GM10266 (cell line): ENCODE results near the gene MRPL55.

Source experiments
- DNase-seq: peaks from one replicate; pipeline ENCODE4 v3.0.0; 2012; ENCODE audit errors: extremely low spot score
- CTCF ChIP-seq: IDR thresholded peaks from 2 replicates; pipeline ENCODE4 v1.5.1; 2012; ENCODE audit warnings: mild to moderate bottlenecking, low read depth; ENCODE audit not compliant: control insufficient read depth, insufficient read depth; ENCODE audit errors: missing control alignments

Gene MRPL55

GRCh38 chr1:228141226-228142044 is 32.3 kb upstream of the MRPL55 start:
- peak; percentile 53 for DNase-seq
- no peak for TF ChIP-seq CTCF

GRCh38 chr1:228140724-228141225 is 31.7 kb upstream of the MRPL55 start:
- DNase-seq = no peak

GRCh38 chr1:228139931-228140723 is 31.0 kb upstream of the MRPL55 start, which contains the start of gene GUK1:
Gene GUK1, plus strand, starts transcription at chr1:228140279. Its CDS starts 24 bp downstream, at chr1:228140303.
- DNase-seq = peak; percentile 99
- TF ChIP-seq CTCF = peak; percentile 37

More at GRCh38 chr1:228140724-228141225, 31.7 kb upstream of the MRPL55 start:
- TF ChIP-seq CTCF = no peak

GRCh38 chr1:228139406-228139930 is 30.4 kb upstream of the MRPL55 start:
- TF ChIP-seq CTCF = no peak
- DNase-seq = no peak

- DNase-seq = no peak
- TF ChIP-seq CTCF = no peak
Measured at GRCh38 chr1:228136901-228137300, 27.8 kb upstream of the MRPL55 start.

- DNase-seq = no peak
- TF ChIP-seq CTCF = no peak
Measured at GRCh38 chr1:228134591-228134990, 25.5 kb upstream of the MRPL55 start.
